H1 (cell line): ENCODE results near the gene DISC1. TPM values are rescaled to one million over a fixed set of nuclear protein-coding genes. Genes with fewer than 3 reads are reported as not detected.
"Not testable (repeated sequence)": the region's sequence is repeated elsewhere in the genome, so short reads cannot be mapped to it uniquely, and the experiment has no call there.

ENCODE experiments used
- CTCF ChIA-PET: fragments of 300-600 bp; sonication (Branson Sonifier 250); formaldehyde crosslinking; loops from one replicate; lab custom pipeline; 2021; ENCODE audit not compliant: partially characterized antibody; lab: Charles Lee
- POLR2A ChIA-PET: fragments of 300-600 bp; sonication (Branson Sonifier 250); formaldehyde crosslinking; loops from one replicate; lab custom pipeline; 2021; ENCODE audit warnings: inconsistent platforms; ENCODE audit not compliant: partially characterized antibody; lab: Charles Lee
- DNase-seq, 2 experiments: peaks; one replicate each; pipeline versions ENCODE4 v3.0.0 to v3.0.0-alpha.2; 2010 to 2022; ENCODE audit warnings: low spot score in 2 of 2, low read depth in 1 of 2, mixed read lengths in 1 of 2
- FAIRE-seq: peaks from 2 replicates; lab custom pipeline; 2011; peaks lifted over from hg19 to GRCh38; lab: Jason Lieb, UNC
- H2AFZ ChIP-seq: 2 replicates; pipeline ENCODE4 v1.8.1; 2012; ENCODE audit warnings: low read length, inconsistent platforms
- H2AK5ac ChIP-seq: 2 replicates; pipeline ENCODE4 v1.6.1; 2013; ENCODE audit warnings: low read depth, low read length
- H2BK120ac ChIP-seq: replicated peaks from 2 replicates; pipeline ENCODE3; 2013; ENCODE audit warnings: low read depth, low read length, inconsistent platforms
- H2BK12ac ChIP-seq: 2 replicates; pipeline ENCODE4 v1.6.1; 2013; ENCODE audit warnings: low read depth, low read length
- H2BK15ac ChIP-seq: 2 replicates; pipeline ENCODE4 v1.6.1; 2013; ENCODE audit warnings: low read length
- H2BK20ac ChIP-seq: 2 replicates; pipeline ENCODE4 v1.6.1; 2013; ENCODE audit warnings: low read length
- H2BK5ac ChIP-seq: 2 replicates; pipeline ENCODE4 v1.6.1; 2013; ENCODE audit warnings: low read depth, low read length
- H3K14ac ChIP-seq: 2 replicates; pipeline ENCODE4 v1.6.1; 2013; ENCODE audit warnings: inconsistent platforms; ENCODE audit not compliant: insufficient read length
- H3K18ac ChIP-seq: 2 replicates; pipeline ENCODE4 v1.6.1; 2013; ENCODE audit warnings: low read length; ENCODE audit errors: extremely low read depth
- H3K23ac ChIP-seq: 2 replicates; pipeline ENCODE4 v1.6.1; 2013; ENCODE audit warnings: inconsistent platforms; ENCODE audit not compliant: insufficient read length
- H3K23me2 ChIP-seq: 2 replicates; pipeline ENCODE4 v1.6.1; 2013; ENCODE audit warnings: low read depth, low read length
- H3K27ac ChIP-seq: 2 replicates; pipeline ENCODE4 v1.6.1; 2011; ENCODE audit warnings: low read depth, low read length, inconsistent platforms
- H3K27me3 ChIP-seq, 4 experiments: replicated peaks in 1 of 4; 1 replicate in 1 of 4; 2 replicates in 3 of 4; pipeline versions ENCODE4 v1.6.1 to v1.8.1; 2011 to 2013; ENCODE audit warnings: low read length in 3 of 4, mild to moderate bottlenecking in 3 of 4, inconsistent platforms in 2 of 4, mixed read lengths in 2 of 4, moderate library complexity in 1 of 4; ENCODE audit not compliant: control insufficient read depth in 3 of 4, insufficient read depth in 3 of 4; ENCODE audit errors: extremely low read depth in 1 of 4
- H3K36me3 ChIP-seq, 4 experiments: 2 replicates each; pipeline versions ENCODE4 v1.6.1 to v1.8.1; 2011 to 2013; ENCODE audit warnings: mild to moderate bottlenecking in 4 of 4, low read length in 3 of 4, moderate library complexity in 2 of 4, control low read depth in 1 of 4, inconsistent platforms in 1 of 4; ENCODE audit not compliant: insufficient read depth in 4 of 4, control insufficient read depth in 2 of 4
- H3K4ac ChIP-seq: replicated peaks from 2 replicates; pipeline ENCODE3; 2013; ENCODE audit warnings: low read length, low read depth, mixed read lengths, inconsistent platforms; ENCODE audit not compliant: insufficient read length
- H3K4me1 ChIP-seq, 4 experiments: replicated peaks in 1 of 4; 1 replicate in 1 of 4; 2 replicates in 3 of 4; pipeline versions ENCODE4 v1.6.1 to v1.8.1; 2011 to 2013; ENCODE audit warnings: low read length in 3 of 4, inconsistent platforms in 2 of 4, mixed read lengths in 1 of 4; ENCODE audit not compliant: insufficient read depth in 4 of 4, control insufficient read depth in 3 of 4
- H3K4me2 ChIP-seq, 2 experiments: 2 replicates each; pipeline versions ENCODE4 v1.6.1 to v1.8.1; 2011 to 2013; ENCODE audit warnings: low read depth in 2 of 2, low read length in 2 of 2, control low read depth in 1 of 2, inconsistent platforms in 1 of 2, mild to moderate bottlenecking in 1 of 2; ENCODE audit not compliant: insufficient read depth in 1 of 2
- H3K4me3 ChIP-seq, 4 experiments: fragments of 200-600, 300-600 bp in 1 of 4; sonication (generic), shearing (Covaris generic), sonication (Bioruptor Twin) in 1 of 4; 2 replicates each; pipeline versions ENCODE4 v1.5.1 to v1.8.1; 2011 to 2016; ENCODE audit warnings: low read length in 4 of 4, low read depth in 3 of 4, control low read depth in 2 of 4, inconsistent platforms in 2 of 4, mild to moderate bottlenecking in 2 of 4, mixed read lengths in 1 of 4, moderate library complexity in 1 of 4; ENCODE audit not compliant: insufficient read depth in 2 of 4; ENCODE audit errors: extremely low read depth in 1 of 4
- H3K56ac ChIP-seq: replicated peaks from 2 replicates; pipeline ENCODE3; 2013; ENCODE audit warnings: low read depth, mild to moderate bottlenecking, mixed read lengths, low read length, inconsistent platforms; ENCODE audit not compliant: insufficient read length
- H3K79me1 ChIP-seq: 2 replicates; pipeline ENCODE4 v1.6.1; 2013; ENCODE audit warnings: low read depth, low read length, control low read depth
- H3K79me2 ChIP-seq, 2 experiments: 2 replicates each; pipeline versions ENCODE4 v1.6.1 to v1.8.1; 2012 to 2013; ENCODE audit warnings: low read length in 2 of 2, mild to moderate bottlenecking in 2 of 2, inconsistent platforms in 1 of 2; ENCODE audit not compliant: insufficient read depth in 2 of 2, control insufficient read depth in 1 of 2
- H3K9ac ChIP-seq, 4 experiments: replicated peaks in 1 of 4; 1 replicate in 1 of 4; 2 replicates in 3 of 4; pipeline versions ENCODE4 v1.6.1 to v1.8.1; 2011 to 2013; ENCODE audit warnings: low read depth in 3 of 4, low read length in 3 of 4, control low read depth in 2 of 4, mild to moderate bottlenecking in 2 of 4, moderate library complexity in 2 of 4, inconsistent platforms in 1 of 4; ENCODE audit errors: extremely low read depth in 1 of 4
- H3K9me3 ChIP-seq, 2 experiments: 2 replicates each; pipeline versions ENCODE4 v1.6.1 to v1.8.1; 2012 to 2013; ENCODE audit warnings: mild to moderate bottlenecking in 2 of 2, moderate library complexity in 2 of 2, control low read depth in 1 of 2, inconsistent platforms in 1 of 2, low read depth in 1 of 2, low read length in 1 of 2, mixed read lengths in 1 of 2; ENCODE audit not compliant: insufficient read depth in 2 of 2
- H4K20me1 ChIP-seq, 2 experiments: replicated peaks in 1 of 2; 2 replicates each; pipeline versions ENCODE3 to v1.8.1; 2011 to 2013; ENCODE audit warnings: inconsistent platforms in 2 of 2, low read length in 2 of 2, mild to moderate bottlenecking in 1 of 2; ENCODE audit not compliant: insufficient read depth in 2 of 2, control insufficient read depth in 1 of 2
- H4K5ac ChIP-seq: 2 replicates; pipeline ENCODE4 v1.6.1; 2013; ENCODE audit warnings: low read length, low read depth, mixed read lengths, inconsistent platforms; ENCODE audit not compliant: insufficient read length
- H4K8ac ChIP-seq: 2 replicates; pipeline ENCODE4 v1.8.0; 2013; ENCODE audit warnings: mild to moderate bottlenecking, moderate library complexity, low read length, inconsistent platforms; ENCODE audit not compliant: insufficient read depth; ENCODE audit errors: extremely low read depth
- H4K91ac ChIP-seq: replicated peaks from 2 replicates; pipeline ENCODE3; 2013; ENCODE audit warnings: low read length, mixed read lengths, inconsistent platforms; ENCODE audit not compliant: insufficient read length
- WGBS, 2 experiments: shearing (Covaris generic) in 1 of 2; methylation state at CpG; one replicate each; pipeline versions ENCODE4 v1.1.6 to v1.1.7; 2013 to 2015; ENCODE audit warnings: low lambda C conversion rate in 2 of 2, mixed read lengths in 2 of 2, inconsistent platforms in 1 of 2, low coverage in 1 of 2, missing lambda C conversion rate in 1 of 2; ENCODE audit not compliant: insufficient replicate concordance in 2 of 2, insufficient coverage in 1 of 2, insufficient read length in 1 of 2; ENCODE audit errors: extremely low coverage in 1 of 2, missing lambda C conversion rate in 1 of 2; 5-methylcytosine and 5-hydroxymethylcytosine counted together
- polyA plus RNA-seq, 7 experiments: library from polyadenylated mRNA; depleted of rRNA in 3 of 7; stranded (reverse) in 5 of 7; unstranded in 2 of 7; fragments of >200 nt in 5 of 7; fragments of 200-250 nt in 2 of 7; gene quantifications; 1 replicate in 5 of 7; 2 replicates in 1 of 7; 4 replicates in 1 of 7; pipeline versions ENCODE4 v1.2.1 to v1.2.3, GENCODE V29; 2011 to 2013; ENCODE audit warnings: missing spikeins in 2 of 7, mixed read lengths in 2 of 7
- total RNA-seq: library from RNA; stranded (reverse); fragmentation: NEBNext Ultra II Directional; extraction: Animal tissue kit (Norgen Biotek cat#: 25700); gene quantifications from 2 replicates; pipeline ENCODE4 v1.2.1, GENCODE V29; 2021

The DISC1 gene
- total and polyA plus RNA-seq, 2 of the 8 experiments (the other 6 are each of a cell fraction or from before 2014, with no cell fraction given): 1.1 to 3.5 TPM

GRCh38 chr1:231625042-231625441 lies 1.5 kb upstream of the DISC1 start:
- H2BK12ac ChIP-seq, H2AK5ac ChIP-seq, H3K27me3 ChIP-seq, H2AFZ ChIP-seq, H2BK120ac ChIP-seq, H4K91ac ChIP-seq, H4K20me1 ChIP-seq, H3K9me3 ChIP-seq, DNase-seq, H3K79me2 ChIP-seq, H3K36me3 ChIP-seq, H3K56ac ChIP-seq, H3K79me1 ChIP-seq, H4K5ac ChIP-seq, H4K8ac ChIP-seq, H3K14ac ChIP-seq, H3K4me2 ChIP-seq, H2BK5ac ChIP-seq, H3K4me3 ChIP-seq, H3K4ac ChIP-seq, FAIRE-seq, H3K18ac ChIP-seq, H3K9ac ChIP-seq, H3K27ac ChIP-seq, H3K4me1 ChIP-seq, H2BK20ac ChIP-seq, H3K23ac ChIP-seq, H2BK15ac ChIP-seq: not testable (repeated sequence)
- peaks cover 16% of the 10 kb centered on the region for H3K23me2 ChIP-seq
- WGBS, 2 experiments: 68% methylated on average over 4 of the region's 4 CpGs; no CpG with 5 or more reads in 1 of the 2 experiments
- POLR2A ChIA-PET: interaction anchor here (1.2 kb wide), 1 partner anchor 19 kb away, joined by 3 read pairs; no protein-coding TSS in a partner anchor
- CTCF ChIA-PET: interaction anchor here (1.0 to 2.1 kb wide), 2 partner anchors 9 to 67 kb away, joined by 3 to 8 read pairs; no protein-coding TSS in a partner anchor
